ENCODE results near the gene ARR3.

The ARR3 gene

DNA sequence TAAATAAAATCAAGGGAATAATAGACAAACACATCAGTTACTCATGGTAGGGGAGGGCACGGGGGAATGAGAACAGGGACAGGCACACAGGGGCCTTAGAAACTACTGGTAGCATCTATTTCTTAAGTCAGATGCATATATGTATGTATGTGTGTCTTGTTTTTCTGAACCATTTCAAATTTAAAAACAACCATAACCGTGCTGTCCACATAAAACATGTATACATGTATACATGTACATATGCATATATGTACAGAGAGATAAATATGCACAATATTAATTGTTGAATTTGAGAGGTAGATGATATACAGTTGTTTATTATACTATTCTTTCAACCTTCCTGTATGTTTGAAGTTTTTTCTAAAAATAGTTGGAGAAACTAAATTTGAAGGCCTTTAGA is 41.4 kb upstream of the ARR3 start:
- Histone ChIP-seq H4K20me1 (ENCODE audit: insufficient read depth, low read length) (no peaks in the 10 kb centered on the region), H3K4me1 (ENCODE audit: insufficient read depth, low read length) (no peaks in the 10 kb centered on the region), H3K9ac (ENCODE audit: low read depth, low read length) (no peak overlapping the region), H3K79me2 (ENCODE audit: insufficient read depth, low read length) (no peaks in the 10 kb centered on the region), H3K27me3 (ENCODE audit: insufficient read depth, low read length, poor library complexity) (no peaks in the 10 kb centered on the region), H3K4me3 (ENCODE audit: low read depth in 1 of 2, low read length in 2 of 2) (no peak overlapping the region), H3K27ac (ENCODE audit: low read length) (no peak overlapping the region), H2AFZ (ENCODE audit: low read depth, low read length) (no peak overlapping the region), H3K36me3 (ENCODE audit: insufficient read depth, low read length) (no peaks in the 10 kb centered on the region), H3K9me3 (ENCODE audit: insufficient read depth, low read length, severe bottlenecking) (no peaks in the 10 kb centered on the region), H3K4me2 (ENCODE audit: insufficient read depth, low read length) (no peak overlapping the region)
- TF ChIP-seq, protein P1, sequence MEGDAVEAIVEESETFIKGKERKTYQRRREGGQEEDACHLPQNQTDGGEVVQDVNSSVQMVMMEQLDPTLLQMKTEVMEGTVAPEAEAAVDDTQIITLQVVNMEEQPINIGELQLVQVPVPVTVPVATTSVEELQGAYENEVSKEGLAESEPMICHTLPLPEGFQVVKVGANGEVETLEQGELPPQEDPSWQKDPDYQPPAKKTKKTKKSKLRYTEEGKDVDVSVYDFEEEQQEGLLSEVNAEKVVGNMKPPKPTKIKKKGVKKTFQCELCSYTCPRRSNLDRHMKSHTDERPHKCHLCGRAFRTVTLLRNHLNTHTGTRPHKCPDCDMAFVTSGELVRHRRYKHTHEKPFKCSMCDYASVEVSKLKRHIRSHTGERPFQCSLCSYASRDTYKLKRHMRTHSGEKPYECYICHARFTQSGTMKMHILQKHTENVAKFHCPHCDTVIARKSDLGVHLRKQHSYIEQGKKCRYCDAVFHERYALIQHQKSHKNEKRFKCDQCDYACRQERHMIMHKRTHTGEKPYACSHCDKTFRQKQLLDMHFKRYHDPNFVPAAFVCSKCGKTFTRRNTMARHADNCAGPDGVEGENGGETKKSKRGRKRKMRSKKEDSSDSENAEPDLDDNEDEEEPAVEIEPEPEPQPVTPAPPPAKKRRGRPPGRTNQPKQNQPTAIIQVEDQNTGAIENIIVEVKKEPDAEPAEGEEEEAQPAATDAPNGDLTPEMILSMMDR (IDR thresholded peaks at IDR 0.05; ENCODE audit: borderline replicate concordance, extremely low read depth, low read length, poor library complexity, severe bottlenecking) = no peak
- TF ChIP-seq EZH2 (IDR thresholded peaks at IDR 0.05; ENCODE audit: borderline replicate concordance, low read depth, low read length, severe bottlenecking) = no peak
- DNase-seq (no peak), ATAC-seq (ENCODE audit: insufficient read depth, low read depth) (no peak)

DNA sequence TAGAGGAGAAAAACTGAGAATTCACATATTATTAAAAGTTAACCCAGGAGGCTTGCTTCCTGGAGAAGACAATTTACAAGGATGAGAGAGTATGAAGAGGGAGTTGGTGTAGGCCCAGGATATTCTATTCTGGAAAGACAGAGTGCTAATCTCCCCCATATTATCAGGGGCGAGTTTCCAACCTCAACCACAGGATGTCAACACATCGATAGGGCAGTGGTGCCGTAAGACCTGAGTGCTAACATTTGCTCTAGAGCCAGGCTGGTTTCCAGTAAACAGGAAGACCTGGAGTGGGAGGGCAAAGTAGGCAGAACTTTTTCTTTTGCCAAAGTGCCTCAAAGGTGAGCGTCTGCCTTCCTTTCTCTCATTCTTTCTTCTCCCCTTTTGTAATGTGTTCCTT is 36.5 kb upstream of the ARR3 start:
- Histone ChIP-seq H3K4me2 (ENCODE audit: insufficient read depth, low read length) (no peak overlapping the region), H3K4me3 (ENCODE audit: low read depth in 1 of 2, low read length in 2 of 2) (no peak overlapping the region), H3K27ac (ENCODE audit: low read length) (no peak overlapping the region), H3K4me1 (ENCODE audit: insufficient read depth, low read length) (no peaks in the 10 kb centered on the region), H2AFZ (ENCODE audit: low read depth, low read length) (no peak overlapping the region), H4K20me1 (ENCODE audit: insufficient read depth, low read length) (no peaks in the 10 kb centered on the region), H3K36me3 (ENCODE audit: insufficient read depth, low read length) (no peaks in the 10 kb centered on the region), H3K79me2 (ENCODE audit: insufficient read depth, low read length) (no peaks in the 10 kb centered on the region), H3K9ac (ENCODE audit: low read depth, low read length) (no peak overlapping the region), H3K9me3 (ENCODE audit: insufficient read depth, low read length, severe bottlenecking) (no peaks in the 10 kb centered on the region), H3K27me3 (ENCODE audit: insufficient read depth, low read length, poor library complexity) (no peaks in the 10 kb centered on the region)
- TF ChIP-seq, protein P1 (IDR thresholded peaks at IDR 0.05; ENCODE audit: borderline replicate concordance, extremely low read depth, low read length, poor library complexity, severe bottlenecking) = no peak
- no peak for TF ChIP-seq EZH2 (IDR thresholded peaks at IDR 0.05; ENCODE audit: borderline replicate concordance, low read depth, low read length, severe bottlenecking)
- DNase-seq (no peak), ATAC-seq (ENCODE audit: insufficient read depth, low read depth) (no peak)

DNA sequence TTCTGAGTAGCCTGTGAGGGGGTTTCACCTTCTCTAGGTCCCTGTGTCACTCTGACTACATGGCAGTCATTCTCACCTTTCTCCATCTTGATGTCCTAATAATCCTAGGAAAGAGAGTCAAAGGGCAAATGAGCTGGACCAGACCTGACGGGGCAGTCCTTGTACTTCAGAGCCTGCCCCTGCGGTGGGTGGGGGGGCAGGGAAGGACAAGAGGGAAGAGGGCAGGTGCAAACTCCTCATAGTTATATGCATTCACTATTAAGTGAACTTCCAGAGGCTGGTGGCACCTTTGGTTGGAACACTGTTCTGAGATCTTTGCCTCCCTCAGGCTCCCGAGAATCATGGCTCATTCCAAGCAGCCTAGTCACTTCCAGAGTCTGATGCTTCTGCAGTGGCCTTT is 33.8 kb upstream of the ARR3 start, which contains the start of gene AWAT1:
Gene AWAT1, plus strand, starts transcription at position 301 of the 400 bp plus-strand sequence. Its CDS starts 41 bp downstream, at position 342.
- Histone ChIP-seq H3K79me2 (ENCODE audit: insufficient read depth, low read length) (no peaks in the 10 kb centered on the region), H2AFZ (ENCODE audit: low read depth, low read length) (no peak within 1 kb of the TSS), H3K36me3 (ENCODE audit: insufficient read depth, low read length) (no peaks in the 10 kb centered on the region), H4K20me1 (ENCODE audit: insufficient read depth, low read length) (no peaks in the 10 kb centered on the region), H3K4me3 (ENCODE audit: low read depth in 1 of 2, low read length in 2 of 2) (no peak within 1 kb of the TSS), H3K27me3 (ENCODE audit: insufficient read depth, low read length, poor library complexity) (no peaks in the 10 kb centered on the region), H3K4me1 (ENCODE audit: insufficient read depth, low read length) (no peaks in the 10 kb centered on the region), H3K27ac (ENCODE audit: low read length) (no peak within 1 kb of the TSS), H3K9ac (ENCODE audit: low read depth, low read length) (no peak within 1 kb of the TSS), H3K9me3 (ENCODE audit: insufficient read depth, low read length, severe bottlenecking) (no peaks in the 10 kb centered on the region), H3K4me2 (ENCODE audit: insufficient read depth, low read length) (no peak within 1 kb of the TSS)
- DNase-seq (no peak), ATAC-seq (ENCODE audit: insufficient read depth, low read depth) (no peak)
- no peak for TF ChIP-seq EZH2 (IDR thresholded peaks at IDR 0.05; ENCODE audit: borderline replicate concordance, low read depth, low read length, severe bottlenecking)
- TF ChIP-seq, protein P1 (IDR thresholded peaks at IDR 0.05; ENCODE audit: borderline replicate concordance, extremely low read depth, low read length, poor library complexity, severe bottlenecking) = no peak

DNA sequence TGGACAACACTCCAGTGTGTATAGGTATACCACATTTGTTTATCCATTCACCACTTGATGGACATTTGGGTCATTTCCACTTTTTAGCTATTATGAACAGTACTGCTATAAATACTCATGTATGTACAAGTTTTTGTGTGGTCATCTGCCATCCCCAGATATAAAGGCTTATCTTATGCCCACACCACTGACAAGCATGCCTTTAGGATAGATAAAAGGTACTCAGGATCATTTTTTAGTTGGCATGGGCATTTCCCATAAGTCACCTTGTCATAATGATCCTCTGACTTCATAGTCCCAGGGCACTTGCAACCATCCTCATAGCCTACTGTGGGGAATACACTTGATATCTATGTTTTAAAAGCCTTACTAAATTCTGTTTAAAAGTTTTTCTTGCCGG is 27.4 kb upstream of the ARR3 start:
- Histone ChIP-seq H3K4me2 (ENCODE audit: insufficient read depth, low read length) (no peak overlapping the region), H3K36me3 (ENCODE audit: insufficient read depth, low read length) (no peaks in the 10 kb centered on the region), H3K79me2 (ENCODE audit: insufficient read depth, low read length) (no peaks in the 10 kb centered on the region), H3K4me3 (ENCODE audit: low read depth in 1 of 2, low read length in 2 of 2) (no peak overlapping the region), H4K20me1 (ENCODE audit: insufficient read depth, low read length) (no peaks in the 10 kb centered on the region), H2AFZ (ENCODE audit: low read depth, low read length) (no peak overlapping the region), H3K4me1 (ENCODE audit: insufficient read depth, low read length) (no peaks in the 10 kb centered on the region), H3K9me3 (ENCODE audit: insufficient read depth, low read length, severe bottlenecking) (no peaks in the 10 kb centered on the region), H3K9ac (ENCODE audit: low read depth, low read length) (no peak overlapping the region), H3K27ac (ENCODE audit: low read length) (no peak overlapping the region), H3K27me3 (ENCODE audit: insufficient read depth, low read length, poor library complexity) (no peaks in the 10 kb centered on the region)
- ATAC-seq (ENCODE audit: insufficient read depth, low read depth) = no peak
- DNase-seq = no peak
- TF ChIP-seq, protein P1 (IDR thresholded peaks at IDR 0.05; ENCODE audit: borderline replicate concordance, extremely low read depth, low read length, poor library complexity, severe bottlenecking) = no peak
- TF ChIP-seq EZH2 (IDR thresholded peaks at IDR 0.05; ENCODE audit: borderline replicate concordance, low read depth, low read length, severe bottlenecking) = no peak
